ENCODE data around the gene ADCY10. TPM values are rescaled to one million over a fixed set of nuclear protein-coding genes. Genes with fewer than 3 reads are reported as not detected.

The ADCY10 gene
- total and polyA plus RNA-seq, 12 donors, result 0.10 to 0.70 (median 0.17) TPM

DNA sequence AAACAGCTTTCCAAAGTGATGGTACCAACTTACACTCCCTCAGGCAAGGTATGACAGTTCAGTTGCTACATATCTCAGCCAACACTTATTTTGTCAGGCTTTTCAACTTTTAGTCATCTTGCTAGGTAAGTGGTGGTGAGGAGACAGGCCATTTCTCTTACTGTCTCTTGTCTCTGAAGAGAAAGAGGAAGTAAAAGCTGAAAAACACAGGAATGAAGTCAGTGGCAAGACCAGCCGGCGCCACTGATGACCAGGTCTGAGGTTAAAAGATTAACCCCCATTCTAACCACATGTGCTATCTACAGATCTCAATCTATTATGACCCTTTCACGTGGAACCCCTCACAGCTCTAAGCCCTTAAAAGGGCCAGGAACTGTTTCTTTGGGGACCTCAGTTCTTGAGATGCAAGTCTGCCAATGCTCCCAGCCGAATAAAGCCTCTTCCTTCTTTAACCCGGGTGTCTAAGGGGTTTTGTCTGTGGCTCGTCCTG lies 4.2 kb downstream of the ADCY10 start:
- intact Hi-C loops (cut with DNase I), result loop anchor here in 1 of 10 donors (10.0 kb wide), 1 partner anchor 165 kb away; no protein-coding TSS in a partner anchor
- Histone ChIP-seq H3K9me3 (peaks cover 0 to 6% (median 0%) of the 10 kb centered on the region in 11 donors), H3K4me3 (no peak overlapping the region), H3K4me1 (peaks cover 0 to 32% (median 2%) of the 10 kb centered on the region in 9 donors), H3K27ac (no peak overlapping the region), H3K36me3 (peaks cover 0 to 7% (median 0%) of the 10 kb centered on the region in 9 donors), H3K27me3 (no peaks in the 10 kb centered on the region)
- WGBS, 2 donors, result 88 to 90% methylated on average over 6 of the region's 6 CpGs
- TF ChIP-seq, protein P1, sequence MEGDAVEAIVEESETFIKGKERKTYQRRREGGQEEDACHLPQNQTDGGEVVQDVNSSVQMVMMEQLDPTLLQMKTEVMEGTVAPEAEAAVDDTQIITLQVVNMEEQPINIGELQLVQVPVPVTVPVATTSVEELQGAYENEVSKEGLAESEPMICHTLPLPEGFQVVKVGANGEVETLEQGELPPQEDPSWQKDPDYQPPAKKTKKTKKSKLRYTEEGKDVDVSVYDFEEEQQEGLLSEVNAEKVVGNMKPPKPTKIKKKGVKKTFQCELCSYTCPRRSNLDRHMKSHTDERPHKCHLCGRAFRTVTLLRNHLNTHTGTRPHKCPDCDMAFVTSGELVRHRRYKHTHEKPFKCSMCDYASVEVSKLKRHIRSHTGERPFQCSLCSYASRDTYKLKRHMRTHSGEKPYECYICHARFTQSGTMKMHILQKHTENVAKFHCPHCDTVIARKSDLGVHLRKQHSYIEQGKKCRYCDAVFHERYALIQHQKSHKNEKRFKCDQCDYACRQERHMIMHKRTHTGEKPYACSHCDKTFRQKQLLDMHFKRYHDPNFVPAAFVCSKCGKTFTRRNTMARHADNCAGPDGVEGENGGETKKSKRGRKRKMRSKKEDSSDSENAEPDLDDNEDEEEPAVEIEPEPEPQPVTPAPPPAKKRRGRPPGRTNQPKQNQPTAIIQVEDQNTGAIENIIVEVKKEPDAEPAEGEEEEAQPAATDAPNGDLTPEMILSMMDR (IDR thresholded peaks at IDR 0.05), result no peak
- ATAC-seq, result no peak
- DNase-seq, result no peak

DNA sequence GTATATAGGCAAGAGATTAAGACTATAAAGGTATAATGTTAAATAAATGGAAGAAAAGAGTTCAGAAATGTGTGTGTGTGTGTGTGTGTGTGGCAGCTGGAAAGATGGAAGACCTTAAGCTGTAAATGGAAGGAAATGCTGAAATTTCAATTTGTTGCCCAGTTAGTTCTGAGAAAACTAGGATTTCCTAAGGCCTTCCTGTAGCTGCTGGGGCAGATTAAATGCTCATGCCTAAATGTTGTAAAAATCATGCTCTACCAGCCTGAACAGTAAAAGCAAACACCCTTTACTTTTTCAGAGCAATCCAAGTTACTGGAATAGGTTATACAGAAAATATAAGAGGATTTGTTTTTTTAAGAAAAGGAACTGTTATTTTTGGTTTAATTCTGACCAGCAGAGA lies 8.3 kb downstream of the ADCY10 start:
- no peak for DNase-seq
- intact Hi-C loops (cut with DNase I), result loop anchor here in 1 of 10 donors (10.0 kb wide), 1 partner anchor 169 kb away; no protein-coding TSS in a partner anchor
- Histone ChIP-seq H3K36me3 (no peaks in the 10 kb centered on the region), H3K27ac (peak overlapping the region in 1 of 10 donors; percentile 46), H3K4me1 (peaks cover 0 to 30% (median 0%) of the 10 kb centered on the region in 9 donors), H3K4me3 (no peak overlapping the region), H3K27me3 (no peaks in the 10 kb centered on the region), H3K9me3 (peaks cover 0 to 6% (median 0%) of the 10 kb centered on the region in 11 donors)
- TF ChIP-seq, protein P1 (IDR thresholded peaks at IDR 0.05), result no peak
- ATAC-seq, result no peak

DNA sequence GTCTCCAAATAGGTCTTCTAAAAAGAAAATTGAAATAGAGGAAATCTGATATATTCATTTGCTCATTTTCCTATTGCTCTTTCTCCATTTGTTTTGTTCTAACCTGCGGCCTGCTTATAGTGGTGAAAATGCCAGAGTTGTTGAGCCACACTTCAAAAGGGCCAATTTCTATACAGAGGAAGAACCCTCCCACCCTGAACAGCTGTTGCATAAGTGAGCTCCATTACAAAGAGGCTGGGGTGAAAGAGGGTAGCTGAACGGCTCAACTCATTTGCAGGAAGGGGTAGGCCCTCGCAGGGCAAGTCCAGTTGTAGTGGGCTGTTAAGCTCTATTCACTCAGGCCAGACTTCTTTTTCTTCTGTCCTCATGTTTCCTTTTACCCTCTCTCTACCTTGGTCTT lies 8.8 kb downstream of the ADCY10 start:
- H3K4me3 ChIP-seq, result no peak overlapping the region
- intact Hi-C loops (cut with DNase I), result loop anchor here in 1 of 10 donors (10.0 kb wide), 1 partner anchor 170 kb away; no protein-coding TSS in a partner anchor
- peak in 2 of 8 donors; percentile 37 to 50 for ATAC-seq

DNA sequence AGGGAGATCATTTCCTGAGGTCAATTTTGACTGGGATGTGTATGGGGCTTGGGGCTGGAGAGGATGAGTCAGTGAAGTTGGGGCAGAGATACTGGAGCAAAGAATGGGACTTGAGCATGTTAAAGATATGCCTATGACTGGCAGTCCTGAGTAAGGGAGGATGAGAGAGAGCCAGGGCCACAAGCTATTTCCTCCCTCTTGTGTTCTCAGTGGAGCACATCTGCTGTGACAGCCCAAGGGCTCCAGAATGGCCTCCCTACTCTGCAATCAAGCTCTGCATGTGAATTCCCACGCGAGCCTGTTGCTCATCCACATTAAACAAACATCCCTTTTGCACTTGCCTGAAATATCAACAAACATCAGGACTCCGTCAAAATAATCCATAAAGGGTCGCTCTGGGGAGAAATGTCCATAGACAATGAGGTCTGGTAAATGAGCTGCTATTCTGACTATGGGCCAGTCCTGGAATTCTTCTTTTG lies 9.2 kb downstream of the ADCY10 start:
- H3K27me3 ChIP-seq, result no peaks in the 10 kb centered on the region
- H3K27ac ChIP-seq, result peak overlapping the region in 1 of 10 donors; percentile 46
- peaks cover 0 to 24% (median 0%) of the 10 kb centered on the region in 9 donors for H3K4me1 ChIP-seq
- peak in 3 of 8 donors; percentile 39 to 57 (median 51) for ATAC-seq
- WGBS, 2 donors, result 61 to 75% methylated on average over 4 of the region's 4 CpGs
- DNase-seq, result no peak
- peaks cover 0 to 2% (median 0%) of the 10 kb centered on the region in 11 donors for H3K9me3 ChIP-seq
- TF ChIP-seq, protein P1 (IDR thresholded peaks at IDR 0.05), result no peak
- no peaks in the 10 kb centered on the region for H3K36me3 ChIP-seq
- no peak overlapping the region for H3K4me3 ChIP-seq
- intact Hi-C loops (cut with DNase I), result loop anchor here in 1 of 10 donors (10.0 kb wide), 1 partner anchor 170 kb away; no protein-coding TSS in a partner anchor

More for the DNA sequence above, 8.8 kb downstream of the ADCY10 start:
- Histone ChIP-seq H3K9me3 (peaks cover 0 to 6% (median 0%) of the 10 kb centered on the region in 11 donors), H3K4me1 (peaks cover 0 to 26% (median 0%) of the 10 kb centered on the region in 9 donors), H3K27me3 (no peaks in the 10 kb centered on the region), H3K27ac (peak overlapping the region in 2 of 10 donors; percentile 23 to 46), H3K36me3 (no peaks in the 10 kb centered on the region)
- DNase-seq, result no peak
- WGBS, 2 donors, result 70 to 79% methylated on average over 3 of the region's 3 CpGs
- TF ChIP-seq, protein P1 (IDR thresholded peaks at IDR 0.05), result no peak

Measured in heart right ventricle (tissue), 16 donors.